NCI-H82 treated with DMSO at 0.1 percent for 48 hours (cell line): ENCODE measurements around the gene AOPEP.

Experiments used
- DNase-seq: peaks from one replicate; lab custom pipeline; 2025; ENCODE audit not compliant: unreplicated experiment; lab: John Stamatoyannopoulos, UW

AOPEP gene

GRCh38 chr9:94983552-94983951 is 257.1 kb downstream of the AOPEP start:
- no peak for DNase-seq

GRCh38 chr9:94984891-94985476 is 258.5 kb downstream of the AOPEP start:
- no peak for DNase-seq

- DNase-seq, result no peak
These were observed 259.1 kb downstream of the AOPEP start for GRCh38 chr9:94985649-94986048.

GRCh38 chr9:94987731-94988130 is 261.2 kb downstream of the AOPEP start:
- DNase-seq, result no peak

- DNase-seq, result no peak
These were observed 264.5 kb downstream of the AOPEP start for GRCh38 chr9:94990897-94991561.

- no peak for DNase-seq
These were observed 265.7 kb downstream of the AOPEP start for GRCh38 chr9:94991961-94992907.

GRCh38 chr9:94993160-94993820 is 266.8 kb downstream of the AOPEP start:
- no peak for DNase-seq

GRCh38 chr9:94993821-94994165 is 267.3 kb downstream of the AOPEP start:
- DNase-seq, result no peak

GRCh38 chr9:94995048-94995693 is 268.7 kb downstream of the AOPEP start:
- DNase-seq, result no peak

- DNase-seq, result no peak
These were observed 270.1 kb downstream of the AOPEP start for GRCh38 chr9:94996641-94997040.

GRCh38 chr9:94997727-94998126 is 271.2 kb downstream of the AOPEP start:
- DNase-seq, result no peak

GRCh38 chr9:94999832-95000231 is 273.3 kb downstream of the AOPEP start:
- no peak for DNase-seq

GRCh38 chr9:95000821-95001220 is 274.3 kb downstream of the AOPEP start:
- DNase-seq, result no peak

GRCh38 chr9:95001720-95002119 is 275.2 kb downstream of the AOPEP start:
- DNase-seq, result no peak

- DNase-seq, result no peak
These were observed 277.4 kb downstream of the AOPEP start for GRCh38 chr9:95003689-95004410.

GRCh38 chr9:95004411-95005277 is 278.1 kb downstream of the AOPEP start:
- DNase-seq, result no peak

GRCh38 chr9:95005278-95006143 is 279.0 kb downstream of the AOPEP start:
- DNase-seq, result no peak

- peak; percentile 18 for DNase-seq
These were observed 280.8 kb downstream of the AOPEP start for GRCh38 chr9:95007226-95007869.
